ENCODE measurements around the gene SLC43A2.
"Not testable (repeated sequence)": the region's sequence is repeated elsewhere in the genome, so short reads cannot be mapped to it uniquely, and the experiment has no call there.

The SLC43A2 gene

GRCh38 chr17:1590029-1590746 lies 38.4 kb downstream of the SLC43A2 start:
- peak; percentile 68 for DNase-seq (ENCODE audit: low read depth)

- no peak for DNase-seq (ENCODE audit: low read depth)
These were observed 39.6 kb downstream of the SLC43A2 start for GRCh38 chr17:1588821-1589585.

DNA sequence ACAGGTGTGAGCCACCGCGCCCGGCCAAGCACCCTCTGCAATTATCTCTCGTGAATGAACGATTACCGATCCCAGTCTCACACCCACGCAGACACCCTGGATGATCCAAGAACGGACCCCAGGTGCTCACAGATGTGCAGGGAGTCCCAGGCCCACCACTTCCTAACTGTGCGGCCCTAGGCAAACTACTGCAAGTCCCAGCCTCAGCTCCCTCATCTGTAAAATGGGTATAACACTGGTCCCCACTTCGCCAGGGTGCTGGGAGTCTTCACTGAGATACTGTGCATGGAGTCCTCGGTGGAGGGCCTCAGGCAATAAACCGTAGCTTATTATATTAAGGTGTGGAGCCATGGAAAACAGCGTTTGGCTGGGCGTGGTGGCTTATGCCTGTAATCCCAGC lies 44.5 kb downstream of the SLC43A2 start:
- DNase-seq (ENCODE audit: low read depth): no peak

DNA sequence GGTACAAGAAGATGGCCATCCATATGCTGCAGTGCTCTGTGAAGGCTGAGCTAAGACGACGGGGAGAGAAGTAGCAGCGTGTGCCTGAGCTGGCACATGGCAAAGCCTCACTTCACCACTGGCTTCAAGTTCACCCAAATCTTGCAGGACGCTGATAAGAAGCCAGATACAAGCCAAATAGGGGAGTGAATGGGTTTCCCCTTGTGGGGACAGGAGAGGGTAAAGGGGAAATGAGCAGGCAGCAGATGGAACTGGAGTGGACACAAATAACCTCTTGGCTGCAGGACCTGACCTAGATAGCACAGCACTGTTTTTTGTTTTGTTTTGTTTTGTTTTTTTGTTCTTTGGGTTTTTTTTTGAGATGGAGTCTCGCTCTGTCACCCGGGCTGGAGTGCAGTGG lies 45.1 kb downstream of the SLC43A2 start:
- DNase-seq (ENCODE audit: low read depth): no peak

DNA sequence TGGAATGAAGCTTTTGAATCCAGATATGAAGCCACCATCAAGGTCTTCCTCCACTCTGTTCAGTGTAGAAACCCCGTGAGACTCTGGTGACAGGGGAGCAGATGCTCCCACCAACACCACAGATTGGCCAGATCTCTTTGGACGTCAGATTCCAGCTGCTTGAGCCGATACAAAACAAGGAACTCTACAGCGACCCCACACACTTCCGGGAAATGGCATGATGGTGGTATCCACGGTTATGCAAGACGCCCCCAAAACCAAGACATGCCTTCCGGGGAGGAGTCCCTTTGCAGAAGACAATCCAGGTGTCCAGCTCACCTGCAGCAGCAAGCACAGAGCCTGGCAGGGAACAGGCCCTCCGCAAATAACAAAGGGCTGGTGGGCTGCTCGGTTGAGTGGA lies 46.3 kb downstream of the SLC43A2 start:
- no peak for DNase-seq (ENCODE audit: low read depth)

DNA sequence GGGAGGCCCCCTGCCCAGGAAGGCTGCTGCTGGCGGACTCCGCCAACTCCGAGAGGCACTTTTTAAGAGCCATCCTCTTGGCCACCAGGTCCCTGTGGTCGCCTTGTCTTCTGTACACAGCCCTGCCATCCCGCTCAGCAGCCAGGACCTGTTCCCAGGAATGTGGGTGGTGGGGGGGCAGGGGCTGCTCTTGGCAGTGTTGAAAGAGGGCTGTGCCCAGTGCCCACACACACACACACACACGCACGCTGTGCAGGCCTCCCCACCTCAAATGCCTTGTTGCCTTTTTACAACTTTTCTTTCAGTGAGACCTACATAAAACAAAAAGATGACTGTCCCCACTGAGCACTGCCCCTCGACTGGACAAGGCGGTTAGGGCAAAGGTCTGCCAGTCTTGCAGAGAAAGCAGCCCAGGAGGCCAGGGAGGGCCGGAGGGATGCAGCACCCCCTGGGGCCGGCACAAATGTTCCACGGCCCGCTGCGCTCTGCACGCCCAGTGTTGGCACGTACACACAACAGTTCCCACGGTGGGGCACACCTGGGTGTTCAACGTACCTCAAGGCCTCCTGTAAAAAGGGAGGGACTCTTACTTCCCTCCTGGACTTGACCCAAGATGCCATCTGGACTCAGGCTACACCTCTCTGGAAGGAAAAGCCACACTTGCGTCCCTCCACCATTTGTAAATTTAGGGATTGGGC lies 47.5 kb downstream of the SLC43A2 start:
- no peak for DNase-seq (ENCODE audit: low read depth)

- DNase-seq (ENCODE audit: low read depth): no peak
These were observed 50.6 kb downstream of the SLC43A2 start for GRCh38 chr17:1578029-1578428.

- DNase-seq (ENCODE audit: low read depth): no peak
These were observed 51.0 kb downstream of the SLC43A2 start for GRCh38 chr17:1577583-1578013.

DNA sequence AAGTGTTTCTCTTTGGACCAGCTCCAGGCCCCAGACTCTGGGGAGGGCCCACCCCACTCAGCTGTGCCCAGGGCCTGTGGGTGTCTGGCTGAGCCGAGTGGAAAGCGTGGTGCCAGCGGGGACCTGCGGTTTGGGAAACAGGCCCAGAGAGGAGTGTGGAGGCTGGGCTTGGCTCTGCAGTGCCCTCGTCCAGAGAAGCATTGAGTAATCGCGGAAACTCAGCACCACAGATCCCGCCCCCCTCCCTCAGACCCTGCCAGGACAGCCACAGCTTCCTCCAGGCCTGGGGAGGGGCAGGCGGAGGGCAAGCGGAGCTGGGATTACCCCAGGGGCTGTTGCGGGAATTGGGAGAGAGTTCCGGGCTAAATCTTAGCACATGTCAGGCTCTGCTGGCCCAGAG lies 51.5 kb downstream of the SLC43A2 start:
- no peak for DNase-seq (ENCODE audit: low read depth)

DNA sequence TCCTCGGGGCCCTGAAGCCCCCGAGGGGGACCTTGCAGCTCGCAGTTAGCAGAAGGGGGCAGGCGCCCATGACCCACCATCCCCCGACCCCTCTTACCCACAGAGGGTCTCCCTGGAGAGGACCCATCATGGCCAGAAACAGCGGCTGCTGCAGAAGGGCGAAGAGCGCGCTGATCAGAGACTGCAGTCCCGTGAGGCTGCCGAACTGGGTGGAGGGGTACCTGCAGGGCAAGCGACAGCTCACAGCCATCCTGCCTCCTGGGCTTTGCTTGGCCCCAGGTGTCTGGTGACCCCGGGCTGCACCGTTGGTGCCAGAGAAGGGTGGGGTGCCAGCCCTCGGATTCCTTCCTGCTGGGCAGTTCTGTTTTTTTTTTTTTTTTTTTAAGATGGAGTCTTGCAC lies 52.1 kb downstream of the SLC43A2 start:
- DNase-seq (ENCODE audit: low read depth): no peak

DNA sequence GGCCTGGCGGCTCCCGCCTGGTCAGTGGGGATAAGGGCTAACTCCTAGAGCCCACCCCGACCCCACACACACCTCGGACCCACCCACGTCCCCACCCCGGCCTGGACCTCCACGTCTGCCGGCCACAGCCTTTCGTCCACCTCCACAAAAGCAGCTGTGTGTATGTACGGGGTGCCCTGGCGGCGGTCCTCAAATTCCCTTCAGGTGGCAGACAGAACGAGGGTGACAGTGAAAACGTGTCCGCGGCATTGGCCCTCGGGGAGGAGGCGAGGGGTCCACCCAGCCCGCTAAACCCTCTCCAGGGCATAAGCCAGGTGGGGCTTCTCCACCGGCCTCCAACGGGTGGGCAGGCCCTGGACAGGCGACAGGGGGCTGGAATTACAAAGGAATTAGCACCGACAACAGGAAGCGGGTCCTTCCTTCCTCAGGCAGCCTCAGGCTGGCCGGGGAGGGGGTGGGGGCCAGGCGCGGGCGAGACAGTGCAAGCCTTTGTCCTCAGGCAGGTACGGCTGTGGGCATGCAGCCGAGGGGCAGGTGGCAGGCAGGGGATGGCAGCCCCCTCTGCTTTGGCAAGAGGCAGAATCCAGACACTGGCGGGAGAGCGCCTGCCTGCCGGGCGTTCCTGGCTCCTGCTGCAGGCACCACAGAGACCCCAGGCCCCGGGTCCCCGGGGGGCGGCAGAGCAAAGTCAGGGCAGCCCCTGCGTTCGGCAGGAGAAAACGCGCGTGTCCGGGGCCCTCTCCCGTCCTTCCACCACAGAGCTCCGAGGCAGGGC lies 53.8 kb downstream of the SLC43A2 start:
- DNase-seq (ENCODE audit: low read depth): no peak

GRCh38 chr17:1573932-1574696 lies 54.5 kb downstream of the SLC43A2 start:
- DNase-seq (ENCODE audit: low read depth): no peak

DNA sequence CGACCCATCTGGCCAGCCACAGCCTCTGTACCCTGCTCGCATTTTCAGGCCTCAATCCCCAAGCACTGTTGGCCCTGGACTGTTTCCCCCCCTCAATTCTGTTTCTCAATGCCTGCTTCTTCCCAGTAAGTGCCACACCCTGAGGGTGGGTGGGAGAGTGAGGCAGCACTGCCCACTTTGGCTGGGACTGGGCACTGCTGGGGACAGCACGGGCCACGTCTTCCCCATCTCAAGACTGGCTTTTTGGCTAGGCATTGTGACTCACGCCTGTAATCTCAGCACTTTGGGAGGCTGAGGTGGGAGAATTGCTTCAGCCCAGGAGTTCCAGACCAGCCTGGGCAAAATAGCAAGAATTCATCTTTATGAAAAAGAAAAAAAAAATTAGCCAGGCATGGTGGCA lies 56.0 kb downstream of the SLC43A2 start:
- DNase-seq (ENCODE audit: low read depth): not testable (repeated sequence)

- no peak for DNase-seq (ENCODE audit: low read depth)
These were observed 57.3 kb downstream of the SLC43A2 start for GRCh38 chr17:1571341-1571704.

- no peak for DNase-seq (ENCODE audit: low read depth)
These were observed 59.5 kb downstream of the SLC43A2 start for GRCh38 chr17:1568950-1569810.

DNA sequence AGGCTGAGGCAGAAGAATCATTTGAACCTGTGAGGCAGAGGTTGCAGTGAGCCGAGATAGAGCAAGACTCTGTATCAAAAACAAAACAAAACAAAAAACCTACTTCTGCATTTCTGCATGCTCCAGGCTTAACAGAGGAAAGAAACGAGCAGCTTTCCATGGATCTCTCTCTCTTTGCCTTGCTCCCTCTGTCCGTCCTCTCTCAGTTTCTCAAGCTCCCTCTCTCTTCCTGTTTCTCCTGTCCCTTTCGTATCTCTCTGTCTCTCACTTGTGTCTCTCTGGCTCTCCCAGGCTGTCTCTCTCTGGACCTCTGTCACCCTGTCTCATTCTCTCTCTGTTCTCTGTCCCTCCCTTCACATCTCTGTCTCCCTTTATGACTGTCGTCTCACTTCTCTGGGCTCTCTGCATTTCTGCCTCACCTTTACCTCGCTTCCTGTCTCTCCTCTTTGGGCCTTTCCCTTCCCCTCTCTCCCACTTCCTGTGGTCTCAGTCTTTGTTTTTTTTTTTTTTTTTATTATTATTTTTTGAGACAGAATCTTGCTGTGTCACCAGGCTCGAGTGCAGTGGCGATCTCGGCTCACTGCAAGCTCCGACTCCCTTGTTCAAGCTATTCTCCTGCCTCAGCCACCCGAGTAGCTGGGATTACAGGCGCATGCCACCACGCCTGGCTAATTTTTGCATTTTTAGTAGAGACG lies 62.0 kb downstream of the SLC43A2 start:
- DNase-seq (ENCODE audit: low read depth): no peak

DNA sequence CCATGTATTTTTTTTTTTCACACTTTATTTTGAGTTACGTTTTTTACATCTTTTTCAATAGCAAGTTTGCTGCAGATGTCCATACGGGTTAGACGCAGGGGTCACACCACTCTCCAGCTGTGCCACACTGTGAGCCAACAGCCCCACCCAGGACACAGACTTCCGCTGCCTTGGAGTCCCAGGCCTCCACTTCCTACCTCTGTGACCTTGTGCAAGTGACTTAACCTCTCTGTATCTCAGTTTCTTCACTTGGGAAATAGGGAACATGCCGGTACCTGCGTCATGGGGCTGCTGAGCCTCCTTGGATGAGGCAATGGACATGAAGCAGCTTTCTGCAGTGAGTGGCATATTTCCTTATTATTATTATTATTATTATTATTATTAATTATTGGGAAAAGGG lies 62.8 kb downstream of the SLC43A2 start:
- no peak for DNase-seq (ENCODE audit: low read depth)

GRCh38 chr17:1563786-1564613 lies 64.6 kb downstream of the SLC43A2 start:
- no peak for DNase-seq (ENCODE audit: low read depth)

- DNase-seq (ENCODE audit: low read depth): not testable (repeated sequence)
These were observed 65.2 kb downstream of the SLC43A2 start for GRCh38 chr17:1563471-1563785.
